ENCODE results near the gene SGTA. TPM values are rescaled to one million over a fixed set of nuclear protein-coding genes. Genes with fewer than 3 reads are reported as not detected.

SGTA gene
- total and polyA plus RNA-seq, 2 experiments from 2014 or later: 71.6 to 102 TPM

GRCh38 chr19:2726904-2727639 is 56.0 kb downstream of the SGTA start:
- Mint-ChIP-seq H3K4me1 (peaks cover 9% of the 10 kb centered on the region), H3K27ac (no peak overlapping the region), H3K9me3 (no peaks in the 10 kb centered on the region), H3K36me3 (ENCODE audit: low read depth) (peaks cover 3% of the 10 kb centered on the region; the same call in 1 of the 3 replicates), H3K27me3 (ENCODE audit: insufficient read depth, low read depth, poor library complexity) (peaks cover 35% of the 10 kb centered on the region), H3K4me3 (peak overlapping the region; percentile 32; the same call in 1 of the 3 replicates)
- peak; percentile 56 for DNase-seq (ENCODE audit: low spot score)
- Histone ChIP-seq H3K27ac (ENCODE audit: low read depth) (no peak overlapping the region), H3K4me3 (peak overlapping the region; percentile 30; the same call in 1 of the 2 replicates), H3K27me3 (ENCODE audit: insufficient read depth) (0 out of 2 replicates have a peak, but pooled peaks cover under 1% of the 10 kb centered on the region), H3K4me2 (no peak overlapping the region), H3K36me3 (ENCODE audit: insufficient read depth) (no peaks in the 10 kb centered on the region), H3K4me1 (ENCODE audit: insufficient read depth) (no peaks in the 10 kb centered on the region), H4K20me1 (replicated peaks; ENCODE audit: insufficient read depth) (no peaks in the 10 kb centered on the region), H3F3A (replicated peaks; ENCODE audit: low read depth) (no peaks in the 10 kb centered on the region), H2AFZ (no peak overlapping the region), H3K79me2 (replicated peaks; ENCODE audit: insufficient read depth) (no peaks in the 10 kb centered on the region), H3K9me2 (ENCODE audit: insufficient read depth) (no peaks in the 10 kb centered on the region)
- ATAC-seq: peak; percentile 50
- TF ChIP-seq REST (IDR thresholded peaks at IDR 0.05; ENCODE audit: unreplicated experiment): no peak
- TF ChIP-seq, protein P1, sequence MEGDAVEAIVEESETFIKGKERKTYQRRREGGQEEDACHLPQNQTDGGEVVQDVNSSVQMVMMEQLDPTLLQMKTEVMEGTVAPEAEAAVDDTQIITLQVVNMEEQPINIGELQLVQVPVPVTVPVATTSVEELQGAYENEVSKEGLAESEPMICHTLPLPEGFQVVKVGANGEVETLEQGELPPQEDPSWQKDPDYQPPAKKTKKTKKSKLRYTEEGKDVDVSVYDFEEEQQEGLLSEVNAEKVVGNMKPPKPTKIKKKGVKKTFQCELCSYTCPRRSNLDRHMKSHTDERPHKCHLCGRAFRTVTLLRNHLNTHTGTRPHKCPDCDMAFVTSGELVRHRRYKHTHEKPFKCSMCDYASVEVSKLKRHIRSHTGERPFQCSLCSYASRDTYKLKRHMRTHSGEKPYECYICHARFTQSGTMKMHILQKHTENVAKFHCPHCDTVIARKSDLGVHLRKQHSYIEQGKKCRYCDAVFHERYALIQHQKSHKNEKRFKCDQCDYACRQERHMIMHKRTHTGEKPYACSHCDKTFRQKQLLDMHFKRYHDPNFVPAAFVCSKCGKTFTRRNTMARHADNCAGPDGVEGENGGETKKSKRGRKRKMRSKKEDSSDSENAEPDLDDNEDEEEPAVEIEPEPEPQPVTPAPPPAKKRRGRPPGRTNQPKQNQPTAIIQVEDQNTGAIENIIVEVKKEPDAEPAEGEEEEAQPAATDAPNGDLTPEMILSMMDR (conservative IDR thresholded peaks at IDR 0.05; ENCODE audit: low read depth in 2 of 2): peak; percentile 24 to 26; a peak in 2 of 4 replicates

DNA sequence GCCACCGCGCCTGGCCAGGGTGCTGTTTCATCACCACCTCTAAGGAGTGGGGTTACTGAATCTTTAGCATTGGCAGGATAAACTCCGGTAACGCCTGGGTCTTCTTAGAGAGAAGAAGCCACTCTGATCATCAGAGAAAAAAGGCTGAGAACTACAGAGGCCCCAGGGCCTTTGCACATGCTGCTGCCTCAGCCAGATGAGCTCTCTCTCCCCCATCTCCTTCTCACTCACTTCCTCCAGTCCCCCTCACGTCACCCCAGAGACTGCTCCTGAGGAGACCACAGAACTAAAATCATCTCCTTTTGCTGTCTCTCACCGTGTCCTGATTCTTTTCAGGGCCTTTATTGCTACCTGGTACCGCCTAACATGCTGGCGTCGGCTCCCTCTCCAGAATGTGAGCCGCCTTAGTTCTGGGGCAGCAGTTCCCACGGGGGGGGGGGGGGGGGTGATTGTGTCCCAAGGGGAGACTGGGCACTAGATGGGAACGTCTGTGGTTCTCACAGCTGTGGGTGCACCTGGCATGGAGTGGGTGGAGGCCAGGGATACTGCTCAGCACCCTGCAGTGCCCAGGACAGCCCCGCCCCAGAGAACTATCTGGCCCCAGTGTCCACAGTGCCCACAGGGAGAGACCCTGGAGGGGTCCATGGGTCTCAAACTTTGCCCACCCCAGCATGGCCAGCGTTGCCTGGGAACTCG is 56.8 kb downstream of the SGTA start:
- H2AFZ ChIP-seq: no peak overlapping the region
- TF ChIP-seq CREB1 (CRISPR knock-in tag; IDR thresholded peaks at IDR 0.05; ENCODE audit: low read depth) (no peak), EZH2phosphoT487 (IDR thresholded peaks at IDR 0.05; ENCODE audit: unreplicated experiment) (no peak), POLR2AphosphoS5 (IDR thresholded peaks at IDR 0.05; ENCODE audit: low read depth) (no peak), REST (IDR thresholded peaks at IDR 0.05; ENCODE audit: unreplicated experiment) (no peak), ETS1 (IDR thresholded peaks at IDR 0.05) (no peak)
- TF ChIP-seq, protein P1 (conservative IDR thresholded peaks at IDR 0.05; ENCODE audit: low read depth in 2 of 2): no peak

More for the DNA sequence above, 56.8 kb downstream of the SGTA start:
- no peaks in the 10 kb centered on the region for H3K36me3 ChIP-seq (ENCODE audit: insufficient read depth)
- H4K20me1 ChIP-seq (replicated peaks; ENCODE audit: insufficient read depth): no peaks in the 10 kb centered on the region
- DNase-seq (ENCODE audit: low spot score) (no peak), ATAC-seq (no peak)
- no peaks in the 10 kb centered on the region for H3K9me3 Mint-ChIP-seq
- peaks cover 13% of the 10 kb centered on the region for H3K4me1 Mint-ChIP-seq
- H3K36me3 Mint-ChIP-seq (ENCODE audit: low read depth): peaks cover 3% of the 10 kb centered on the region; the same call in 1 of the 3 replicates
- no peak overlapping the region for H3K4me3 ChIP-seq
- no peaks in the 10 kb centered on the region for H3K9me2 ChIP-seq (ENCODE audit: insufficient read depth)
- 0 out of 2 replicates have a peak, but pooled peaks cover 6% of the 10 kb centered on the region for H3K27me3 ChIP-seq (ENCODE audit: insufficient read depth)
- H3K79me2 ChIP-seq (replicated peaks; ENCODE audit: insufficient read depth): no peaks in the 10 kb centered on the region
- H3K27ac Mint-ChIP-seq: no peak overlapping the region
- peaks cover 40% of the 10 kb centered on the region for H3K27me3 Mint-ChIP-seq (ENCODE audit: insufficient read depth, low read depth, poor library complexity)
- H3K4me3 Mint-ChIP-seq: no peak overlapping the region
- no peaks in the 10 kb centered on the region for H3F3A ChIP-seq (replicated peaks; ENCODE audit: low read depth)
- no peaks in the 10 kb centered on the region for H3K4me1 ChIP-seq (ENCODE audit: insufficient read depth)
- no peak overlapping the region for H3K4me2 ChIP-seq
- H3K27ac ChIP-seq (ENCODE audit: low read depth): no peak overlapping the region
